ENCODE measurements around the gene SMIM32.

DNA sequence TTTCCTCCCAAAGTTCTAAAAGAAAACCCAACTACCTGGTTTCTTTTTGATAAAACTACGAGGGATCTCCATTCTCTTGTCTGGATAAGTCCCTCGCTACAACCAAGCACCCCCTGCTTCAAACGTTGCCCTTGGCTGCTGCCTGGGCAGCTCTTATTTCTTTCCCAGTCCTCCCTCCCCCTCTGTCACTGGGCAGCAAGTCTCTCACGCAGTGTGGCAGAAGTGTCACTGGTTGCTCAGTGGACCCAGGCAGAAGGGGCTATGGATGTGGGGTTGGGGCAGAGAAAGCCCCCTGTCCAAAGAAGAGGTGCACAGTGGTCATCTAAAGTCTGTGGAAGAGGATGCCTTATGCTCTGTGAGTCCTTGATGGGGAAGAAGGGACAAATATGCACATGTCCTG is 7.2 kb upstream of the SMIM32 start:
- TF ChIP-seq EZH2 (IDR thresholded peaks at IDR 0.05) (no peak), EZH2phosphoT487 (IDR thresholded peaks at IDR 0.05) (no peak)
- TF ChIP-seq, protein P1, sequence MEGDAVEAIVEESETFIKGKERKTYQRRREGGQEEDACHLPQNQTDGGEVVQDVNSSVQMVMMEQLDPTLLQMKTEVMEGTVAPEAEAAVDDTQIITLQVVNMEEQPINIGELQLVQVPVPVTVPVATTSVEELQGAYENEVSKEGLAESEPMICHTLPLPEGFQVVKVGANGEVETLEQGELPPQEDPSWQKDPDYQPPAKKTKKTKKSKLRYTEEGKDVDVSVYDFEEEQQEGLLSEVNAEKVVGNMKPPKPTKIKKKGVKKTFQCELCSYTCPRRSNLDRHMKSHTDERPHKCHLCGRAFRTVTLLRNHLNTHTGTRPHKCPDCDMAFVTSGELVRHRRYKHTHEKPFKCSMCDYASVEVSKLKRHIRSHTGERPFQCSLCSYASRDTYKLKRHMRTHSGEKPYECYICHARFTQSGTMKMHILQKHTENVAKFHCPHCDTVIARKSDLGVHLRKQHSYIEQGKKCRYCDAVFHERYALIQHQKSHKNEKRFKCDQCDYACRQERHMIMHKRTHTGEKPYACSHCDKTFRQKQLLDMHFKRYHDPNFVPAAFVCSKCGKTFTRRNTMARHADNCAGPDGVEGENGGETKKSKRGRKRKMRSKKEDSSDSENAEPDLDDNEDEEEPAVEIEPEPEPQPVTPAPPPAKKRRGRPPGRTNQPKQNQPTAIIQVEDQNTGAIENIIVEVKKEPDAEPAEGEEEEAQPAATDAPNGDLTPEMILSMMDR (IDR thresholded peaks at IDR 0.05), result no peak

Measured in neural progenitor cell (in vitro differentiated cells).